HG02852 (cell line): Measurements from ENCODE around the gene ZNF785.
"Not testable (repeated sequence)": the region's sequence is repeated elsewhere in the genome, so short reads cannot be mapped to it uniquely, and the experiment has no call there.

Source experiments
- ATAC-seq: cut with Tn5 transposase; IDR thresholded peaks from one replicate; pipeline ENCODE4 v1.9.1; 2021; ENCODE audit warnings: mild to moderate bottlenecking, moderate library complexity; ENCODE audit not compliant: unreplicated experiment

ZNF785 gene

GRCh38 chr16:30602616-30603277 is 17.2 kb upstream of the ZNF785 start:
- no peak for ATAC-seq

- no peak for ATAC-seq
Observed at GRCh38 chr16:30601966-30602365, 16.5 kb upstream of the ZNF785 start.

GRCh38 chr16:30600929-30601328 is 15.4 kb upstream of the ZNF785 start:
- no peak for ATAC-seq

- ATAC-seq: no peak
Observed at GRCh38 chr16:30600215-30600614, 14.7 kb upstream of the ZNF785 start.

- ATAC-seq: no peak
Observed at GRCh38 chr16:30592871-30593270, 7.4 kb upstream of the ZNF785 start.

GRCh38 chr16:30590869-30591268 is 5.4 kb upstream of the ZNF785 start:
- not testable (repeated sequence) for ATAC-seq

- ATAC-seq: not testable (repeated sequence)
Observed at GRCh38 chr16:30589582-30589981, 4.1 kb upstream of the ZNF785 start.

- ATAC-seq: no peak
Observed at GRCh38 chr16:30588651-30589050, 3.2 kb upstream of the ZNF785 start.

- ATAC-seq: no peak
Observed at GRCh38 chr16:30585022-30585399, 486 bp downstream of the ZNF785 start.

GRCh38 chr16:30582611-30583340 is 2.7 kb downstream of the ZNF785 start:
- no peak for ATAC-seq

GRCh38 chr16:30581457-30581856 is 4.0 kb downstream of the ZNF785 start:
- ATAC-seq: no peak

GRCh38 chr16:30574678-30575077 is 10.8 kb downstream of the ZNF785 start:
- no peak for ATAC-seq

GRCh38 chr16:30571445-30572322 is 13.8 kb downstream of the ZNF785 start, which contains the start of gene ZNF688:
Gene ZNF688 (minus strand): TSS chr16:30571714. CDS start chr16:30571629, 85 bp downstream.
- ATAC-seq: peak; percentile 76

GRCh38 chr16:30570636-30571444 is 14.7 kb downstream of the ZNF785 start:
- ATAC-seq: no peak

GRCh38 chr16:30569746-30570635 is 15.5 kb downstream of the ZNF785 start:
- no peak for ATAC-seq

GRCh38 chr16:30569281-30569680 is 16.2 kb downstream of the ZNF785 start:
- no peak for ATAC-seq

- ATAC-seq: no peak
Observed at GRCh38 chr16:30567991-30568638, 17.4 kb downstream of the ZNF785 start.

GRCh38 chr16:30567160-30567990 is 18.1 kb downstream of the ZNF785 start:
- ATAC-seq: no peak
